ENCODE results near the gene POLD3.

DNA sequence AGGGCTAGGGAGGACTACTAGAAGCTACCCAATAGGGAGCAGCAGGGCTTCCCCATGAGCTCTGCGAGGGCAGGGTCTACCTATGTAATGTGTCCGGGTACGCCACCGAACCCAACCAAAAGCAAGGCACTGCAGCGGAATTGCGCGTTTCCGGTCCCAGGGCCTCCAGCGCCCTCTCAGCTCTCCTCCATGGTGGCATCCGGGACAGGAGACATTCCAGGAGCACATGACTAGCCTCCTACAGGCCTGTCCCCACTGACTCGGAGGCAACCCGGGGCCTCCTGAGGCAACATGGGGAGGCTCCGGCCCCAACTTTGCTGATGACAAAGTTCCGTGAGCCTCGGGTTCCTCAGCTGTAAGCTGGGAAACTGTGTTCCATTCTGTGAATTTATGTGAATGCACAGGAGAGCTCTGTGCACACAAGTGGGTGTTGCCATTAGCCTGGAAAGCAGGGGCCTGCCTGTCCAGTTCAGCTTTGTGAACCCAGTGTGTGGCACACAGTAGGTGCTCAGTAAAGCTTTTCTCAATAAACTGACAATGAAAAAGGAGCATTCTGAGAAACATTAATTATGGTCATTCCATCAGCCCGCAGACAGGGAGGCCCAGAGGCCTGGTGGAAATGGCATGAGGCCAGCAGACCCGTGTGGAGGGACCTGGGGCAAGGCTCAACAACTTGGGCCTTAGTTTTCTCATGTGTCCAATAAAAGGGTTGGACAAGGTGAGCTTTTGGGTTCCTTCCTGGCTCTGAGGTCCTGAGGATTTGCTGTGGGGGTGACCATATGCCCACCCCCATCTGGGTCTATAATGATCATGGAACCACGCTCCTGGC, 88.5 kb downstream of the POLD3 start:
- no peak for TF ChIP-seq POLR2A (IDR thresholded peaks at IDR 0.05)
- TF ChIP-seq, protein P1, sequence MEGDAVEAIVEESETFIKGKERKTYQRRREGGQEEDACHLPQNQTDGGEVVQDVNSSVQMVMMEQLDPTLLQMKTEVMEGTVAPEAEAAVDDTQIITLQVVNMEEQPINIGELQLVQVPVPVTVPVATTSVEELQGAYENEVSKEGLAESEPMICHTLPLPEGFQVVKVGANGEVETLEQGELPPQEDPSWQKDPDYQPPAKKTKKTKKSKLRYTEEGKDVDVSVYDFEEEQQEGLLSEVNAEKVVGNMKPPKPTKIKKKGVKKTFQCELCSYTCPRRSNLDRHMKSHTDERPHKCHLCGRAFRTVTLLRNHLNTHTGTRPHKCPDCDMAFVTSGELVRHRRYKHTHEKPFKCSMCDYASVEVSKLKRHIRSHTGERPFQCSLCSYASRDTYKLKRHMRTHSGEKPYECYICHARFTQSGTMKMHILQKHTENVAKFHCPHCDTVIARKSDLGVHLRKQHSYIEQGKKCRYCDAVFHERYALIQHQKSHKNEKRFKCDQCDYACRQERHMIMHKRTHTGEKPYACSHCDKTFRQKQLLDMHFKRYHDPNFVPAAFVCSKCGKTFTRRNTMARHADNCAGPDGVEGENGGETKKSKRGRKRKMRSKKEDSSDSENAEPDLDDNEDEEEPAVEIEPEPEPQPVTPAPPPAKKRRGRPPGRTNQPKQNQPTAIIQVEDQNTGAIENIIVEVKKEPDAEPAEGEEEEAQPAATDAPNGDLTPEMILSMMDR (IDR thresholded peaks at IDR 0.05): no peak

Measured in thyroid gland (tissue), 4 donors.